HepG2 (cell line): ENCODE measurements around the gene HES6. TPM values are rescaled to one million over a fixed set of nuclear protein-coding genes. Genes with fewer than 3 reads are reported as not detected.

Source experiments
- FOXC1 ChIP-seq: sonication (generic); formaldehyde crosslinking; IDR thresholded peaks from 2 replicates; pipeline ENCODE4 v1.8.0; 2022; ENCODE audit warnings: mild to moderate bottlenecking, missing genetic modification reagents, borderline replicate concordance
- HNRNPH1 ChIP-seq: fragments of 200-400 bp; formaldehyde crosslinking; optimal IDR thresholded peaks from 2 replicates; pipeline ENCODE3; 2017; ENCODE audit warnings: mild to moderate bottlenecking, low read depth, low read length
- MAFF ChIP-seq: IDR thresholded peaks from 2 replicates; pipeline ENCODE4 v1.6.1; 2011; ENCODE audit warnings: low read depth, low read length, improper control_type of control experiment
- MATR3 ChIP-seq: sonication (generic); formaldehyde crosslinking; IDR thresholded peaks from 2 replicates; pipeline ENCODE4 v1.4.0; 2020; ENCODE audit warnings: missing genetic modification reagents
- MZF1 ChIP-seq: sonication (generic); formaldehyde crosslinking; IDR thresholded peaks from 2 replicates; pipeline ENCODE4 v1.8.1; 2023; ENCODE audit warnings: mild to moderate bottlenecking, missing genetic modification reagents, borderline replicate concordance
- NFIB ChIP-seq: sonication (generic); formaldehyde crosslinking; IDR thresholded peaks from 2 replicates; pipeline ENCODE4 v1.9.0; 2021; ENCODE audit warnings: missing genetic modification reagents, mild to moderate bottlenecking, borderline replicate concordance
- NR3C1 ChIP-seq: sonication (generic); formaldehyde crosslinking; IDR thresholded peaks from 2 replicates; pipeline ENCODE4 v1.4.0; 2020; ENCODE audit warnings: missing genetic modification reagents
- PCBP2 ChIP-seq: fragments of 200-400 bp; formaldehyde crosslinking; optimal IDR thresholded peaks from 2 replicates; pipeline ENCODE3; 2018; ENCODE audit warnings: low read length, low read depth; ENCODE audit not compliant: poor library complexity, severe bottlenecking
- TCF12 ChIP-seq, 2 experiments: fragments of 450-650 bp in 1 of 2; sonication (generic) in 1 of 2; formaldehyde crosslinking in 1 of 2; IDR thresholded peaks; 2 replicates each; pipeline versions ENCODE4 v1.6.1 to v1.8.0; 2017 to 2022; ENCODE audit warnings: antibody characterized with exemption in 1 of 2, mild to moderate bottlenecking in 1 of 2, missing genetic modification reagents in 1 of 2, moderate library complexity in 1 of 2
- TP53 ChIP-seq: sonication (generic); formaldehyde crosslinking; conservative IDR thresholded peaks from 2 replicates; pipeline ENCODE4 v1.4.0; 2020; ENCODE audit warnings: missing genetic modification reagents
- TSC22D2 ChIP-seq: sonication (generic); formaldehyde crosslinking; IDR thresholded peaks from 2 replicates; pipeline ENCODE4 v1.5.1; 2020; ENCODE audit warnings: missing genetic modification reagents, mild to moderate bottlenecking, borderline replicate concordance
- ZBTB3 ChIP-seq: sonication (generic); formaldehyde crosslinking; IDR thresholded peaks from 2 replicates; pipeline ENCODE4 v1.4.0; 2020; ENCODE audit warnings: low read depth, mild to moderate bottlenecking, moderate library complexity, missing genetic modification reagents, borderline replicate concordance
- ZNF17 ChIP-seq: sonication (generic); formaldehyde crosslinking; IDR thresholded peaks from 2 replicates; pipeline ENCODE4 v1.5.0; 2020; ENCODE audit warnings: mild to moderate bottlenecking, missing genetic modification reagents
- ZNF331 ChIP-seq: sonication (generic); formaldehyde crosslinking; IDR thresholded peaks from 2 replicates; pipeline ENCODE4 v1.4.0; 2020; ENCODE audit warnings: missing genetic modification reagents
- ZNF713 ChIP-seq: sonication (generic); formaldehyde crosslinking; IDR thresholded peaks from 2 replicates; pipeline ENCODE4 v1.4.0; 2020; ENCODE audit warnings: mild to moderate bottlenecking, missing genetic modification reagents
- ZNF746 ChIP-seq: sonication (generic); formaldehyde crosslinking; IDR thresholded peaks from 2 replicates; pipeline ENCODE4 v1.8.0; 2022; ENCODE audit warnings: mild to moderate bottlenecking, missing genetic modification reagents
- ZNF850 ChIP-seq: sonication (generic); formaldehyde crosslinking; conservative IDR thresholded peaks from 2 replicates; pipeline ENCODE4 v1.9.0; 2021; ENCODE audit warnings: mild to moderate bottlenecking, missing genetic modification reagents
- polyA plus RNA-seq, 8 experiments: library from polyadenylated mRNA; depleted of rRNA in 3 of 8; stranded (reverse) in 7 of 8; unstranded in 1 of 8; fragments of >200 nt; fragmentation: Illumina TruSeq in 4 of 8; extraction: Trizol in 4 of 8; gene quantifications; 2 replicates each; pipeline versions ENCODE4 v1.2.1 to v1.2.3, GENCODE V29; 2011 to 2016; ENCODE audit warnings: low read depth in 4 of 8, missing spikeins in 1 of 8, mixed read lengths in 1 of 8; ENCODE audit not compliant: insufficient read depth in 1 of 8
- total RNA-seq, 5 experiments: library from RNA; depleted of rRNA; stranded (reverse); fragments of >200 nt; fragmentation: Illumina TruSeq; extraction: Trizol; gene quantifications; 2 replicates each; pipeline ENCODE4 v1.2.3, GENCODE V29; 2016; ENCODE audit warnings: low read depth in 1 of 5
- TF ChIP-seq, protein P1 (sequence below): sonication (generic); formaldehyde crosslinking; IDR thresholded peaks from 2 replicates; pipeline ENCODE4 v1.5.0; 2020; ENCODE audit warnings: missing genetic modification reagents, mild to moderate bottlenecking, borderline replicate concordance
- TF ChIP-seq, protein P2 (sequence below): sonication (generic); formaldehyde crosslinking; IDR thresholded peaks from 2 replicates; pipeline ENCODE4 v1.5.0; 2020; ENCODE audit warnings: missing genetic modification reagents
- TF ChIP-seq, protein P3 (sequence below): sonication (generic); formaldehyde crosslinking; IDR thresholded peaks from 2 replicates; pipeline ENCODE4; 2020; ENCODE audit warnings: missing genetic modification reagents, mild to moderate bottlenecking, borderline replicate concordance
- TF ChIP-seq, protein P4 (sequence below): sonication (generic); formaldehyde crosslinking; IDR thresholded peaks from 2 replicates; pipeline ENCODE4 v1.4.0; 2020; ENCODE audit warnings: mild to moderate bottlenecking, missing genetic modification reagents

The HES6 gene
- total and polyA plus RNA-seq, 2 of the 13 experiments (the other 11 are each of a cell fraction or from before 2014, with no cell fraction given), result 19.5 to 82.8 TPM

DNA sequence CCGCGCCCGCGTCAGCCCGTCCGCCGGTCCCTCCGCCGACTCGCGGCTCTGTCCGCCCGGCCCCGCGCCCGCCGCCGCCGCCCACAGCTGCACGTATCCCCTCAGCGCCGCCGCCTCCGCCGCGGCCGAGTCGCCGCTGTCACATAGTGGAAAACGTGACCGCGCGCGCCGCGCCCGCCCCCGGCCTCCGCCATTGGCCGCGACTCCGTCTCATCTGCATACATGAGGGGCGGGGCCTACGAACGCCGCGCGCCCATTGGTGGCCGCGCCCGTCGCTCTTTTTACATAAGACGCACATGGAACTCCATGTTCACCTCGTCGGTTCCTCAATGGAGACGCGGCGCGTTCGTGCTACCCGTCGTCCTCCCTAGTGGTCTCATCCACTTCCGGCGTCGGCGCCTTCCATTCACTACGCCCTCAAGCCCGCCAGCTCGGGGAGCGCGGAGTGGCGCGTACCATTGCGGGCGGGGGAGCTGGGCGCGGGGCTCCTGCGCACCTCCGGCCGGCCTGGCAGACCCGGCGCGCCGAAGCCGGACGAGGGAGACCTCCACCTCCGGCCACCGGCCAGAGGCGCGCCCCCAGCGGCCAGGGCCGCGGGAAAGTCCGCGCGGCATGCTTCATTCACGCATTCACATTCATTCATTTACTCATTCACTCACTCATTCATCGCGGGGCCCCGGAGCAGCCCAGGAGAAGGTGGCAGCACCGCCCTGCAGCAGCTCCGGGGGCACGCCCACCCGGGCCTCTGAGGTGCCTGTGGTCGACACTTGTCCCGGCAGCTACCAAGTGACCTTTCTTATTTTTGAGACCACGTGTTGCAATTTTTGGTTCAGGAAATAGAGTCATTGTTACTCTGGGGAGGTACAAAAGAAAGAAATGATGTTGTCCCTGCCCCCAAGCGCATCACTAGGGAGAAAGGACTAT is 49.1 kb upstream of the HES6 start (continued):
- no peak for TF ChIP-seq MAFF
- TF ChIP-seq PCBP2, result no peak
- TF ChIP-seq TSC22D2 (CRISPR knock-in tag), result peak; percentile 69
- TF ChIP-seq NR3C1 (CRISPR knock-in tag), result no peak
- TF ChIP-seq, protein P1, sequence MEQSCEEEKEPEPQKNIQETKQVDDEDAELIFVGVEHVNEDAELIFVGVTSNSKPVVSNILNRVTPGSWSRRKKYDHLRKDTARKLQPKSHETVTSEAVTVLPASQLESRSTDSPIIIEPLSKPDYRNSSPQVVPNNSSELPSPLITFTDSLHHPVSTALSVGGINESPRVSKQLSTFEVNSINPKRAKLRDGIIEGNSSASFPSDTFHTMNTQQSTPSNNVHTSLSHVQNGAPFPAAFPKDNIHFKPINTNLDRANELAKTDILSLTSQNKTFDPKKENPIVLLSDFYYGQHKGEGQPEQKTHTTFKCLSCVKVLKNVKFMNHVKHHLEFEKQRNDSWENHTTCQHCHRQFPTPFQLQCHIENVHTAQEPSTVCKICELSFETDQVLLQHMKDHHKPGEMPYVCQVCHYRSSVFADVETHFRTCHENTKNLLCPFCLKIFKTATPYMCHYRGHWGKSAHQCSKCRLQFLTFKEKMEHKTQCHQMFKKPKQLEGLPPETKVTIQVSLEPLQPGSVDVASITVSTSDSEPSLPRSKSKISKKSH, result no peak
- TF ChIP-seq ZBTB3 (CRISPR knock-in tag), result peak; percentile 27; the same call in 1 of the 2 replicates
- TF ChIP-seq, protein P2, sequence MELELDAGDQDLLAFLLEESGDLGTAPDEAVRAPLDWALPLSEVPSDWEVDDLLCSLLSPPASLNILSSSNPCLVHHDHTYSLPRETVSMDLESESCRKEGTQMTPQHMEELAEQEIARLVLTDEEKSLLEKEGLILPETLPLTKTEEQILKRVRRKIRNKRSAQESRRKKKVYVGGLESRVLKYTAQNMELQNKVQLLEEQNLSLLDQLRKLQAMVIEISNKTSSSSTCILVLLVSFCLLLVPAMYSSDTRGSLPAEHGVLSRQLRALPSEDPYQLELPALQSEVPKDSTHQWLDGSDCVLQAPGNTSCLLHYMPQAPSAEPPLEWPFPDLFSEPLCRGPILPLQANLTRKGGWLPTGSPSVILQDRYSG (CRISPR knock-in tag), result no peak; the same call in 1 of the 2 replicates
- TF ChIP-seq, protein P3, sequence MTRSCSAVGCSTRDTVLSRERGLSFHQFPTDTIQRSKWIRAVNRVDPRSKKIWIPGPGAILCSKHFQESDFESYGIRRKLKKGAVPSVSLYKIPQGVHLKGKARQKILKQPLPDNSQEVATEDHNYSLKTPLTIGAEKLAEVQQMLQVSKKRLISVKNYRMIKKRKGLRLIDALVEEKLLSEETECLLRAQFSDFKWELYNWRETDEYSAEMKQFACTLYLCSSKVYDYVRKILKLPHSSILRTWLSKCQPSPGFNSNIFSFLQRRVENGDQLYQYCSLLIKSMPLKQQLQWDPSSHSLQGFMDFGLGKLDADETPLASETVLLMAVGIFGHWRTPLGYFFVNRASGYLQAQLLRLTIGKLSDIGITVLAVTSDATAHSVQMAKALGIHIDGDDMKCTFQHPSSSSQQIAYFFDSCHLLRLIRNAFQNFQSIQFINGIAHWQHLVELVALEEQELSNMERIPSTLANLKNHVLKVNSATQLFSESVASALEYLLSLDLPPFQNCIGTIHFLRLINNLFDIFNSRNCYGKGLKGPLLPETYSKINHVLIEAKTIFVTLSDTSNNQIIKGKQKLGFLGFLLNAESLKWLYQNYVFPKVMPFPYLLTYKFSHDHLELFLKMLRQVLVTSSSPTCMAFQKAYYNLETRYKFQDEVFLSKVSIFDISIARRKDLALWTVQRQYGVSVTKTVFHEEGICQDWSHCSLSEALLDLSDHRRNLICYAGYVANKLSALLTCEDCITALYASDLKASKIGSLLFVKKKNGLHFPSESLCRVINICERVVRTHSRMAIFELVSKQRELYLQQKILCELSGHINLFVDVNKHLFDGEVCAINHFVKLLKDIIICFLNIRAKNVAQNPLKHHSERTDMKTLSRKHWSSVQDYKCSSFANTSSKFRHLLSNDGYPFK (CRISPR knock-in tag), result no peak; the same call in 1 of the 2 replicates
- no peak; the same call in 1 of the 2 replicates for TF ChIP-seq ZNF746 (CRISPR knock-in tag)
- no peak for TF ChIP-seq ZNF17 (CRISPR knock-in tag)
- TF ChIP-seq MATR3, result no peak
- TF ChIP-seq ZNF850 (CRISPR knock-in tag), result no peak
- TF ChIP-seq HNRNPH1, result no peak
- peak; percentile 76; the same call in 1 of the 2 replicates for TF ChIP-seq FOXC1 (CRISPR knock-in tag)
- TF ChIP-seq NFIB (CRISPR knock-in tag), result no peak
- no peak for TF ChIP-seq MZF1 (CRISPR knock-in tag)
- no peak for TF ChIP-seq ZNF713
- peak; percentile 83 for TF ChIP-seq ZNF331
- TF ChIP-seq TCF12 (IDR thresholded peaks at IDR 0.05), result no peak
- TF ChIP-seq TCF12 (CRISPR knock-in tag; IDR thresholded peaks at IDR 0.05), result 0 out of 2 replicates have a peak, but pooled peaks have one; percentile 7
- TF ChIP-seq TP53, result no peak; the same call in 1 of the 2 replicates
- TF ChIP-seq, protein P4, sequence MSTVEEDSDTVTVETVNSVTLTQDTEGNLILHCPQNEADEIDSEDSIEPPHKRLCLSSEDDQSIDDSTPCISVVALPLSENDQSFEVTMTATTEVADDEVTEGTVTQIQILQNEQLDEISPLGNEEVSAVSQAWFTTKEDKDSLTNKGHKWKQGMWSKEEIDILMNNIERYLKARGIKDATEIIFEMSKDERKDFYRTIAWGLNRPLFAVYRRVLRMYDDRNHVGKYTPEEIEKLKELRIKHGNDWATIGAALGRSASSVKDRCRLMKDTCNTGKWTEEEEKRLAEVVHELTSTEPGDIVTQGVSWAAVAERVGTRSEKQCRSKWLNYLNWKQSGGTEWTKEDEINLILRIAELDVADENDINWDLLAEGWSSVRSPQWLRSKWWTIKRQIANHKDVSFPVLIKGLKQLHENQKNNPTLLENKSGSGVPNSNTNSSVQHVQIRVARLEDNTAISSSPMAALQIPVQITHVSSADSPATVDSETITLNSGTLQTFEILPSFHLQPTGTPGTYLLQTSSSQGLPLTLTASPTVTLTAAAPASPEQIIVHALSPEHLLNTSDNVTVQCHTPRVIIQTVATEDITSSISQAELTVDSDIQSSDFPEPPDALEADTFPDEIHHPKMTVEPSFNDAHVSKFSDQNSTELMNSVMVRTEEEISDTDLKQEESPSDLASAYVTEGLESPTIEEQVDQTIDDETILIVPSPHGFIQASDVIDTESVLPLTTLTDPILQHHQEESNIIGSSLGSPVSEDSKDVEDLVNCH, result no peak
